HG03469 (cell line): ENCODE data around the gene FOXD4L4.
"Not testable (repeated sequence)": the region's sequence is repeated elsewhere in the genome, so short reads cannot be mapped to it uniquely, and the experiment has no call there.

Source experiments
- ATAC-seq: cut with Tn5 transposase; IDR thresholded peaks from one replicate; pipeline ENCODE4 v1.9.1; 2021; ENCODE audit warnings: mild to moderate bottlenecking, moderate library complexity, moderate number of reproducible peaks; ENCODE audit not compliant: unreplicated experiment

FOXD4L4 gene

GRCh38 chr9:65737096-65737564, at the start of gene FOXD4L4:
TSS of gene FOXD4L4 (plus strand) at chr9:65737146. CDS start at chr9:65737146, 0 bp downstream.
- not testable (repeated sequence) for ATAC-seq

GRCh38 chr9:65703550-65703949, 33.4 kb upstream of the FOXD4L4 start:
- ATAC-seq: not testable (repeated sequence)

GRCh38 chr9:65714445-65714844, 22.5 kb upstream of the FOXD4L4 start:
- not testable (repeated sequence) for ATAC-seq

GRCh38 chr9:65738133-65738532, 1.2 kb downstream of the FOXD4L4 start:
- ATAC-seq: not testable (repeated sequence)
